ENCODE measurements around the gene PRKG1.

The PRKG1 gene

GRCh38 chr10:52313256-52313932, 1239.1 kb downstream of the PRKG1 start:
- peak; percentile 49 for DNase-seq

GRCh38 chr10:52313933-52314821, 1239.9 kb downstream of the PRKG1 start, which contains the start of gene DKK1:
Gene DKK1 (plus strand): TSS chr10:52314281. CDS start chr10:52314435, 154 bp downstream.
- peak; percentile 85 for DNase-seq

- DNase-seq = peak; percentile 36
These were observed 1240.7 kb downstream of the PRKG1 start for GRCh38 chr10:52314822-52315552.

GRCh38 chr10:52316001-52316400, 1241.7 kb downstream of the PRKG1 start:
- peak; percentile 20 for DNase-seq

- no peak for DNase-seq
These were observed 1242.2 kb downstream of the PRKG1 start for GRCh38 chr10:52316500-52316899.

GRCh38 chr10:52318136-52318701, 1243.9 kb downstream of the PRKG1 start:
- no peak for DNase-seq

GRCh38 chr10:52318822-52319464, 1244.7 kb downstream of the PRKG1 start:
- DNase-seq = peak; percentile 21

- DNase-seq = no peak
These were observed 1245.6 kb downstream of the PRKG1 start for GRCh38 chr10:52319926-52320325.

- DNase-seq = no peak
These were observed 1248.0 kb downstream of the PRKG1 start for GRCh38 chr10:52322323-52322722.

- no peak for DNase-seq
These were observed 1248.6 kb downstream of the PRKG1 start for GRCh38 chr10:52322936-52323335.

GRCh38 chr10:52326382-52326781, 1252.1 kb downstream of the PRKG1 start:
- no peak for DNase-seq

- DNase-seq = no peak
These were observed 1257.5 kb downstream of the PRKG1 start for GRCh38 chr10:52331638-52332364.

- no peak for DNase-seq
These were observed 1258.5 kb downstream of the PRKG1 start for GRCh38 chr10:52332815-52333214.

- no peak for DNase-seq
These were observed 1260.3 kb downstream of the PRKG1 start for GRCh38 chr10:52334595-52334994.

- DNase-seq = no peak
These were observed 1261.4 kb downstream of the PRKG1 start for GRCh38 chr10:52335665-52336064.

GRCh38 chr10:52337225-52337624, 1262.9 kb downstream of the PRKG1 start:
- no peak for DNase-seq

GRCh38 chr10:52343439-52343838, 1269.2 kb downstream of the PRKG1 start:
- peak; percentile 9 for DNase-seq

- DNase-seq = no peak
These were observed 1272.4 kb downstream of the PRKG1 start for GRCh38 chr10:52346394-52347326.

- DNase-seq = no peak
These were observed 1273.0 kb downstream of the PRKG1 start for GRCh38 chr10:52347327-52347667.

Data from hematopoietic multipotent progenitor cell treated with erythropoietin and hydrocortisone succinate and interleukin-3 and kit ligand, for 4 days (in vitro differentiated cells).